Right kidney (tissue), 9 donors: Measurements from ENCODE around the gene ARID2.

Experiments
- DNase-seq: peaks from one replicate; pipeline ENCODE4 v3.0.0-alpha.2; 2016
- long read RNA-seq, 8 donors: transcript quantifications; one replicate each; lab custom pipeline, GENCODE V29; 2026

Gene ARID2
- long read RNA-seq, donor 1, partial matches to known transcripts = 53 of 53 reads
- long read RNA-seq, donor 1, other reads (novel, unspliced or antisense) = 0 of 53 reads
- long read RNA-seq, donor 2, full-length matches to known transcripts = 1 of 7 reads
- long read RNA-seq, donor 2, partial matches to known transcripts = 6 of 7 reads
- long read RNA-seq, donor 2, other reads (novel, unspliced or antisense) = 0 of 7 reads
- long read RNA-seq, donor 3, partial matches to known transcripts = 12 of 12 reads
- long read RNA-seq, donor 3, other reads (novel, unspliced or antisense) = 0 of 12 reads
- long read RNA-seq, donor 4 = 0 reads
- long read RNA-seq, donor 5 = 0 reads
- long read RNA-seq, donor 6, partial matches to known transcripts = 9 of 10 reads
- long read RNA-seq, donor 6, other reads (novel, unspliced or antisense) = 0 of 10 reads
- long read RNA-seq, donor 7, partial matches to known transcripts = 30 of 30 reads
- long read RNA-seq, donor 7, other reads (novel, unspliced or antisense) = 0 of 30 reads
- long read RNA-seq, donor 8, partial matches to known transcripts = 9 of 9 reads
- long read RNA-seq, donor 8, other reads (novel, unspliced or antisense) = 0 of 9 reads

GRCh38 chr12:45729233-45730083 is at the start of gene ARID2:
Gene ARID2, plus strand, starts transcription at chr12:45729706. Its CDS starts 131 bp downstream, at chr12:45729837.
- DNase-seq = peak; percentile 97

- DNase-seq = no peak
These were observed 49.1 kb upstream of the ARID2 start for GRCh38 chr12:45680362-45680761.

GRCh38 chr12:45681465-45681864 is 48.0 kb upstream of the ARID2 start:
- no peak for DNase-seq

GRCh38 chr12:45685680-45686079 is 43.8 kb upstream of the ARID2 start:
- no peak for DNase-seq

- DNase-seq = no peak
These were observed 42.2 kb upstream of the ARID2 start for GRCh38 chr12:45687081-45688015.

GRCh38 chr12:45688183-45688582 is 41.3 kb upstream of the ARID2 start:
- no peak for DNase-seq

- DNase-seq = no peak
These were observed 34.5 kb upstream of the ARID2 start for GRCh38 chr12:45695035-45695434.

- DNase-seq = no peak
These were observed 33.9 kb upstream of the ARID2 start for GRCh38 chr12:45695606-45696005.

- no peak for DNase-seq
These were observed 33.5 kb upstream of the ARID2 start for GRCh38 chr12:45696049-45696448.

GRCh38 chr12:45697371-45697770 is 32.1 kb upstream of the ARID2 start:
- DNase-seq = no peak

GRCh38 chr12:45701296-45701695 is 28.2 kb upstream of the ARID2 start:
- DNase-seq = no peak

GRCh38 chr12:45703942-45704341 is 25.6 kb upstream of the ARID2 start:
- DNase-seq = no peak

- no peak for DNase-seq
These were observed 24.5 kb upstream of the ARID2 start for GRCh38 chr12:45704968-45705367.

- DNase-seq = no peak
These were observed 24.1 kb upstream of the ARID2 start for GRCh38 chr12:45705404-45705803.

- no peak for DNase-seq
These were observed 22.2 kb upstream of the ARID2 start for GRCh38 chr12:45707241-45707857.

- no peak for DNase-seq
These were observed 21.1 kb upstream of the ARID2 start for GRCh38 chr12:45708363-45708762.

- DNase-seq = no peak
These were observed 20.6 kb upstream of the ARID2 start for GRCh38 chr12:45708901-45709300.

- no peak for DNase-seq
These were observed 17.2 kb upstream of the ARID2 start for GRCh38 chr12:45712319-45712718.

- DNase-seq = no peak
These were observed 16.4 kb upstream of the ARID2 start for GRCh38 chr12:45713078-45713477.

GRCh38 chr12:45718306-45718705 is 11.2 kb upstream of the ARID2 start:
- DNase-seq = no peak

GRCh38 chr12:45720069-45720468 is 9.4 kb upstream of the ARID2 start:
- no peak for DNase-seq
